HG03025 (cell line): ENCODE measurements around the gene RASGEF1B.

Source experiments
- ATAC-seq: cut with Tn5 transposase; IDR thresholded peaks from one replicate; pipeline ENCODE4 v1.9.1; 2021; ENCODE audit warnings: mild to moderate bottlenecking, moderate library complexity; ENCODE audit not compliant: unreplicated experiment, low FRiP score

Gene RASGEF1B

GRCh38 chr4:81468678-81469077 lies 3.0 kb downstream of the RASGEF1B start:
- no peak for ATAC-seq

GRCh38 chr4:81467672-81467964 lies 4.1 kb downstream of the RASGEF1B start:
- no peak for ATAC-seq

- no peak for ATAC-seq
Observed at GRCh38 chr4:81466841-81467671, 4.7 kb downstream of the RASGEF1B start.

GRCh38 chr4:81465406-81466340 lies 6.0 kb downstream of the RASGEF1B start:
- no peak for ATAC-seq

- no peak for ATAC-seq
Observed at GRCh38 chr4:81460834-81461233, 10.9 kb downstream of the RASGEF1B start.

GRCh38 chr4:81460191-81460701 lies 11.5 kb downstream of the RASGEF1B start:
- no peak for ATAC-seq

- no peak for ATAC-seq
Observed at GRCh38 chr4:81459228-81459627, 12.5 kb downstream of the RASGEF1B start.

GRCh38 chr4:81457921-81458520 lies 13.7 kb downstream of the RASGEF1B start:
- no peak for ATAC-seq

GRCh38 chr4:81457345-81457744 lies 14.4 kb downstream of the RASGEF1B start:
- ATAC-seq = no peak

- no peak for ATAC-seq
Observed at GRCh38 chr4:81455897-81456296, 15.8 kb downstream of the RASGEF1B start.

GRCh38 chr4:81454948-81455347 lies 16.8 kb downstream of the RASGEF1B start:
- no peak for ATAC-seq

GRCh38 chr4:81454499-81454898 lies 17.2 kb downstream of the RASGEF1B start:
- ATAC-seq = no peak

GRCh38 chr4:81453024-81453423 lies 18.7 kb downstream of the RASGEF1B start:
- no peak for ATAC-seq

GRCh38 chr4:81452452-81453006 lies 19.2 kb downstream of the RASGEF1B start:
- no peak for ATAC-seq

- no peak for ATAC-seq
Observed at GRCh38 chr4:81449015-81449414, 22.7 kb downstream of the RASGEF1B start.

GRCh38 chr4:81447566-81448229 lies 24.0 kb downstream of the RASGEF1B start:
- no peak for ATAC-seq

GRCh38 chr4:81446634-81447033 lies 25.1 kb downstream of the RASGEF1B start:
- ATAC-seq = no peak

GRCh38 chr4:81445196-81445595 lies 26.5 kb downstream of the RASGEF1B start:
- ATAC-seq = no peak

- ATAC-seq = no peak
Observed at GRCh38 chr4:81442484-81443085, 29.1 kb downstream of the RASGEF1B start.

GRCh38 chr4:81440949-81441348 lies 30.8 kb downstream of the RASGEF1B start:
- ATAC-seq = no peak
